Omental fat pad (tissue), 4 donors: ENCODE measurements around the gene C11orf68. TPM values are rescaled to one million over a fixed set of nuclear protein-coding genes. Genes with fewer than 3 reads are reported as not detected.
"Not testable (repeated sequence)": the region's sequence is repeated elsewhere in the genome, so short reads cannot be mapped to it uniquely, and the experiment has no call there.

Experiments used
- ATAC-seq: fragments of 150-250 bp; one replicate; pipeline ENCODE4 v1.9.1; 2016; ENCODE audit warnings: mild to moderate bottlenecking, moderate library complexity; ENCODE audit not compliant: low FRiP score
- DNase-seq: peaks from one replicate; pipeline ENCODE4 v3.0.0-alpha.2; 2019; ENCODE audit warnings: low spot score
- CTCF ChIP-seq, 3 donors: fragments of 450-650 bp; IDR thresholded peaks; one replicate each; pipeline ENCODE4 v1.5.1; 2016 to 2017; ENCODE audit warnings: antibody characterized with exemption in 3 of 3, mild to moderate bottlenecking in 3 of 3, moderate library complexity in 2 of 3
- total RNA-seq, 4 donors: library from RNA; depleted of rRNA; stranded (reverse); fragments of >200 nt; gene quantifications; one replicate each; pipeline ENCODE4 v1.1.0, GENCODE V29; 2016

Gene C11orf68
- total RNA-seq, 4 donors from 2014 or later, result 14.0 to 18.8 (median 17.5) TPM

GRCh38 chr11:65894034-65894591 is 24.7 kb downstream of the C11orf68 start:
- TF ChIP-seq CTCF (IDR thresholded peaks at IDR 0.05), result no peak
- ATAC-seq (no peak), DNase-seq (no peak)

GRCh38 chr11:65892661-65893317 is 26.1 kb downstream of the C11orf68 start:
- ATAC-seq (no peak), DNase-seq (no peak)
- TF ChIP-seq CTCF (IDR thresholded peaks at IDR 0.05), result no peak

- not testable (repeated sequence) for ATAC-seq, DNase-seq
These were observed 26.7 kb downstream of the C11orf68 start for GRCh38 chr11:65892137-65892540.

GRCh38 chr11:65891219-65892136 is 27.4 kb downstream of the C11orf68 start:
- DNase-seq (no peak), ATAC-seq (peak; percentile 0)
- TF ChIP-seq CTCF (IDR thresholded peaks at IDR 0.05), result no peak

- TF ChIP-seq CTCF (IDR thresholded peaks at IDR 0.05), result no peak
- DNase-seq, result peak; percentile 95
- ATAC-seq, result peak; percentile 68
These were observed 28.3 kb downstream of the C11orf68 start, which contains the start of gene CCDC85B for GRCh38 chr11:65890324-65891218. CCDC85B (plus strand) TSS chr11:65890673; CDS start chr11:65890784, 111 bp downstream.

- peak; percentile 75 for ATAC-seq
- DNase-seq, result peak; percentile 91
- TF ChIP-seq CTCF (IDR thresholded peaks at IDR 0.05), result peak in 2 of 3 donors; percentile 68 to 85
These were observed 30.6 kb downstream of the C11orf68 start, which contains the start of gene FIBP for GRCh38 chr11:65888163-65888814. FIBP (minus strand) TSS chr11:65888471; CDS start chr11:65888418, 53 bp downstream.
